ENCODE data around the gene BANP.

Gene BANP

GRCh38 chr16:87921236-87921773 lies 29.9 kb upstream of the BANP start:
- Histone ChIP-seq H3K4me1 (ENCODE audit: insufficient read depth, poor library complexity, severe bottlenecking) (peaks cover 4% of the 10 kb centered on the region), H3K27me3 (ENCODE audit: insufficient read depth, poor library complexity, severe bottlenecking) (no peaks in the 10 kb centered on the region), H3K4me3 (ENCODE audit: severe bottlenecking) (no peak overlapping the region), H3K36me3 (ENCODE audit: low read depth) (no peaks in the 10 kb centered on the region), H3K27ac (ENCODE audit: poor library complexity, severe bottlenecking) (no peak overlapping the region), H3K9me3 (ENCODE audit: severe bottlenecking) (no peaks in the 10 kb centered on the region)
- no peak for DNase-seq (ENCODE audit: low spot score)
- no peak for TF ChIP-seq CTCF (IDR thresholded peaks at IDR 0.05; ENCODE audit: poor library complexity, severe bottlenecking)
- peak; percentile 38; the same call in 1 of the 3 replicates for ATAC-seq (ENCODE audit: low read depth)

GRCh38 chr16:87922250-87922871 lies 28.9 kb upstream of the BANP start:
- H3K4me1 ChIP-seq (ENCODE audit: insufficient read depth, poor library complexity, severe bottlenecking) = peaks cover 4% of the 10 kb centered on the region
- H3K36me3 ChIP-seq (ENCODE audit: low read depth) = no peaks in the 10 kb centered on the region
- ATAC-seq (ENCODE audit: low read depth) (no peak), DNase-seq (ENCODE audit: low spot score) (no peak)
- H3K27me3 ChIP-seq (ENCODE audit: insufficient read depth, poor library complexity, severe bottlenecking) = no peaks in the 10 kb centered on the region
- no peak for TF ChIP-seq CTCF (IDR thresholded peaks at IDR 0.05; ENCODE audit: poor library complexity, severe bottlenecking)
- H3K4me3 ChIP-seq (ENCODE audit: severe bottlenecking) = no peak overlapping the region
- H3K9me3 ChIP-seq (ENCODE audit: severe bottlenecking) = no peaks in the 10 kb centered on the region
- H3K27ac ChIP-seq (ENCODE audit: poor library complexity, severe bottlenecking) = no peak overlapping the region

- Histone ChIP-seq H3K4me3 (ENCODE audit: severe bottlenecking) (no peak overlapping the region), H3K27ac (ENCODE audit: poor library complexity, severe bottlenecking) (no peak overlapping the region), H3K36me3 (ENCODE audit: low read depth) (no peaks in the 10 kb centered on the region), H3K27me3 (ENCODE audit: insufficient read depth, poor library complexity, severe bottlenecking) (no peaks in the 10 kb centered on the region), H3K9me3 (ENCODE audit: severe bottlenecking) (no peaks in the 10 kb centered on the region), H3K4me1 (ENCODE audit: insufficient read depth, poor library complexity, severe bottlenecking) (peaks cover 4% of the 10 kb centered on the region)
- DNase-seq (ENCODE audit: low spot score) = no peak
- ATAC-seq (ENCODE audit: low read depth) = no peak
- no peak for TF ChIP-seq CTCF (IDR thresholded peaks at IDR 0.05; ENCODE audit: poor library complexity, severe bottlenecking)
Measured at GRCh38 chr16:87924041-87924810, 27.0 kb upstream of the BANP start.

- peaks cover 4% of the 10 kb centered on the region for H3K4me1 ChIP-seq (ENCODE audit: insufficient read depth, poor library complexity, severe bottlenecking)
- ATAC-seq (ENCODE audit: low read depth) (peak; percentile 15; the same call in 2 of the 3 replicates), DNase-seq (ENCODE audit: low spot score) (no peak)
- H3K27me3 ChIP-seq (ENCODE audit: insufficient read depth, poor library complexity, severe bottlenecking) = no peaks in the 10 kb centered on the region
- no peak for TF ChIP-seq CTCF (IDR thresholded peaks at IDR 0.05; ENCODE audit: poor library complexity, severe bottlenecking)
- H3K36me3 ChIP-seq (ENCODE audit: low read depth) = no peaks in the 10 kb centered on the region
- no peak overlapping the region for H3K27ac ChIP-seq (ENCODE audit: poor library complexity, severe bottlenecking)
- no peaks in the 10 kb centered on the region for H3K9me3 ChIP-seq (ENCODE audit: severe bottlenecking)
- no peak overlapping the region for H3K4me3 ChIP-seq (ENCODE audit: severe bottlenecking)
Measured at GRCh38 chr16:87924811-87925670, 26.2 kb upstream of the BANP start.

All from RWPE2 (cell line).